Medulla oblongata (tissue), 1 donor: Measurements from ENCODE around the gene TSPAN6.

Experiments
- DNase-seq: peaks from one replicate; pipeline ENCODE4 v3.0.0-alpha.2; 2015; ENCODE audit errors: extremely low spot score

Gene TSPAN6, protein sequence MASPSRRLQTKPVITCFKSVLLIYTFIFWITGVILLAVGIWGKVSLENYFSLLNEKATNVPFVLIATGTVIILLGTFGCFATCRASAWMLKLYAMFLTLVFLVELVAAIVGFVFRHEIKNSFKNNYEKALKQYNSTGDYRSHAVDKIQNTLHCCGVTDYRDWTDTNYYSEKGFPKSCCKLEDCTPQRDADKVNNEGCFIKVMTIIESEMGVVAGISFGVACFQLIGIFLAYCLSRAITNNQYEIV

DNA sequence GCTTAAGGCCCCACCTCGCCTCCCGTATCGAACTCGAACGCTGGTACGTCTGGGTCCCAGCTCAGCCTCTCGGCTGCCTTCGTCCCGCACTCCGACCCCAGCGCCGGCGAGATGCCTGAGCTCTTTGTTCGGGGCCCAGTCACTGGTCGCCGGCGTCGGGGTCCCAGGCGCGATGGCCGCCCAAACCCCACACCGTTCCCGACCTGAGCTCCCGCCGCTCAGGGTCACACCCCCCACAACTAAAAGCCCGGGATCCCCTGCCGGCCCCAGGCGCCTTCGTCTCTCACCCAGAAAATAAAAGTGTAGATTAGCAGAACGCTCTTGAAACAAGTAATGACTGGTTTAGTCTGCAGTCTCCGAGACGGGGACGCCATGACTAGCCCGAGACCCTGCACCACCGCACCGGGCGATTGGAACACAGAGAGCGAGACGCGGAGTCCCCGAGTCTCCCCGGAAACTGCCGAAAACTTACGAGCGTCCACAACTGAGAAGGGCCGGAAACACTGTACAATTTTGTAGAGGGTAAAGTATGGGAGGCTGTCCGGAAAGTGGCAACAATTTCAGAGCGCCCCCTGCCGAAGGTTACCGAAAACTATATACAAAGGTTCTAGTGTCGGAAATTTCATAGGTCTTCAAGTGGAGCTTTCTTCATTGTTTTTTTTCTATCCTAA lies at the start of gene TSPAN6:
TSS of gene TSPAN6 (minus strand) at position 486 of the 671 bp plus-strand sequence. CDS start at position 374, 112 bp downstream.
- peak; percentile 69 for DNase-seq

GRCh38 chrX:100685997-100686305 lies 49.3 kb upstream of the TSPAN6 start:
- DNase-seq: no peak

- DNase-seq: peak; percentile 83
Observed at GRCh38 chrX:100685284-100685996, 48.8 kb upstream of the TSPAN6 start.

DNA sequence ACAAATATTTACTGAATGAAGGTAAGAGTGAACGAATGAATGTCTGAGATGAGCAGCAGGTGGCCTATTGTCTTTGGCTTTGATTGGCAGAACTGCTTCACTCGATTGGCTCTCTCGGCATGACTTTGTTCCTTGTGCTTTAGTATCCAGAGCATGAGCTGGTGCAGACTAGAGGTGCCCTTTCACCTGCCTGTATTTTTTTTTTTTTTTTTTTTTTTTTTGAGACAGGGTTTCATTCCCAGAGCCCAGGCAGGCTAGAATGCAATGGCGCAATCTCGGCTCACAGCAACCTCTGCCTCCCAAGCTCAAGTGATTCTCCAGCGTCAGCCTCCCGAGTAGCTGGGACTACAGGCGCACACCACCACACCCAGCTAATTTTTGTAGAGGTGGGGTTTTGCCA lies 46.3 kb upstream of the TSPAN6 start:
- DNase-seq: no peak

GRCh38 chrX:100681599-100681998 lies 45.0 kb upstream of the TSPAN6 start:
- no peak for DNase-seq

DNA sequence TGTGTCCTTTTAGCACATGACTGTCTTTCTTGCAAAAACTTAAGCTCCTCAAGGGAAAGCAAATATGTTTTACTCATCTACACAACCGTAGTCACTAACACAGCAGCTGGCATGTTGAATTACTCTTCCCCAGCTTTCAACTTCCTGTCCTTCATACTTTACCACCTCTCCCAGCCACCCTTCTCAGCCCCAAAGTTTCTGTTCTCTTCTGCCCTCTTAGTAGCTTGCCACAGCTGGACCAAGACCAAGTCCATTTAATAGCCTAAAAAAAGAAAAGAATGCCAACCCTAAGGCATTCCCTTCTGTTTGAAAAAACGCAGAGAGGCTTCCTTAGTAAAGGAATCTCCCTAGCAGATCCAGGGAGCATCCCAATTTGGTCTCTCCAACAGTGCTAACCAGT lies 44.1 kb upstream of the TSPAN6 start:
- DNase-seq: peak; percentile 8

- DNase-seq: peak; percentile 5
Observed at GRCh38 chrX:100677611-100678181, 41.1 kb upstream of the TSPAN6 start.

DNA sequence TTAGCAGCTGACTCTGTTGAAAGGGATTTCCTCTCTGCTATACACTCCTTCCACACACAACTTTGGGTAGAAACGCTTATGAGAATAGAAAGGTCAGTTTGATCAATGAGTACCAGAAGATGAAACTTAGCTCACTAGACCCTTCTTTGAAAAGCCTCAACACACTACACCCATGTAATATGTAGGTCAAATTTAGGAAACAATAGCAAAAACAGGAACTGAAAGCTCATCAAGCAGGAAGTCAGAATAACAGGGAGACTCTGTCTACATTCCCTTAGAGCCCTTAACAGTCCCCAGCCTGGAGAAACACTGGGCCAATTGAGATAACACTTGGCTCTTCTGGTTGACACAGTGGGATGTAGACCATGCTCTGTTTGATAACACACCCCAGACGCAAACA lies 38.1 kb upstream of the TSPAN6 start:
- DNase-seq: peak; percentile 3

GRCh38 chrX:100673397-100673953 lies 36.9 kb upstream of the TSPAN6 start:
- DNase-seq: no peak

- DNase-seq: no peak
Observed at GRCh38 chrX:100672966-100673365, 36.4 kb upstream of the TSPAN6 start.

- DNase-seq: no peak
Observed at GRCh38 chrX:100663642-100664041, 27.0 kb upstream of the TSPAN6 start.

- no peak for DNase-seq
Observed at GRCh38 chrX:100662796-100663195, 26.2 kb upstream of the TSPAN6 start.

- no peak for DNase-seq
Observed at GRCh38 chrX:100662170-100662569, 25.6 kb upstream of the TSPAN6 start.

DNA sequence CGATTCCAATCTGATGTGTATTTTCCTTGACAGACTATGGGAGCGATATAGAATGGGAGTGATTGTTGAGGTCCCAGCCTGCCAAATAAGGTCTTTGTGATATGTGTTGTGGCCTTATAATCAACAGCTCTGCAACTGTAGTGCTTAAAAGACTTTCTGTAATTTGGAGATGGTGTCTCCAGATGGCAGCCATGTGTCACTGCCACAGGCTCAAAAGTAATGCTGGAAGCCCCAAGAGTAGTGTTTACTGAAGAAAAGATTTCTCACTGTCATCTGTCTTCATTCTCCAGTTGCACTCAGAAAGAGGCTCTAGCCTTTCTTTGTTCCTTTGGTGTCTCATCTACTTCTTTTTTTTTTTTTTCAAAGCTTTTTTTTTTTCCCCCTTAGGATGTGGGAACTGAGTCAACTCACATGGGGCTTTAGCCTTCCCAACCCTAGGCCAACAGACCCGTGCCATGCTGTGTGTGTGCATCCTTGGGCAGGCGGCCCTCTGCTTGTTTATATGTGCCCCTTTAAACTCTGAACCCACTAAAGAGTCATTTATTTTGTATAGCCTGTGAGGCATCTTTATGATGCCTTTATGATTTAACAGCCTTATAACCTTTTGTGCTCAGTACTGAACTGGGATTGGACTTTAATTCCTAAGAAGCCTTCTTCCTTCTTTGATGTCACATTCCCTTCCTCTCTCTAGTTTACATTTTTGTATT lies 23.0 kb upstream of the TSPAN6 start:
- DNase-seq: no peak

DNA sequence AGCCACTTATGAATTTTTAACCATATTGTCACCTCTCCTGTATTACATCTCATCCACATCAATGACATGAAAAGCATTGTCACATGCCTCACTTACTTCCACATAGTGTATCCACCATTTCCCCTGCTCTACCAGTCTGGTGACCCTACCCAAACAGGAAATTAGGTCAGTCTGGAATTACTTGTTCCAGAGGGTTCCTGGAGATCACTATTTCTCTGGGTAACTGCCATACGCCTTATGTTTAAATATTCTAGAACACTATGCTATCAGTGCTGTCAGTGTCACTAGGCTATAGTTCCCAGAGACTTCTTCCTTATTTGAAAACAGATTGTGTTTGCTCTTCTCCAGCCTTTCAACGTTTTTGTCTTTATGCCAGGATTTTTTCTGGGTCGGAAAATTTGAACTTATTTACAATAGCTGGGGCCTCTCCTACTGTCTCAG lies 22.4 kb upstream of the TSPAN6 start:
- DNase-seq: no peak

GRCh38 chrX:100654261-100654660 lies 17.7 kb upstream of the TSPAN6 start:
- DNase-seq: no peak

DNA sequence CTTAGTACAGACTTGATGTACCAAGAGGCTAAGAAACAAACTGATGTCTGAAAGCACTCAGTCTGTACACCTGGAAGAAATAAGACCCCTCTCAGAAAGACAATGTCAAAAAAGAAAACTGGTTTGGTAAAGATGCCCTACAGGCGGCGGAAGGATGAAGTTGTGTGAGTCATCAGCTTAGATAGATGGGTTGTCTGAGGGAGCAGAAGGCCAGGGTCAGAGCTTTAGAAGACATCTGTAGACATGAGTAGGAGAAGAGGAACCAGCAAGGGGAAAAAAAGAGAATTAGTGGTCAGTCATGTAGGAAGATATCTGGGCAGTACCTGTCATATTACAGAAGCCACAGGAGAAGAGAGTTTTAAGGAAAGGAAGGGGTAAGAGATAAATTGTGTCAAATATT lies 15.7 kb upstream of the TSPAN6 start:
- DNase-seq: no peak

DNA sequence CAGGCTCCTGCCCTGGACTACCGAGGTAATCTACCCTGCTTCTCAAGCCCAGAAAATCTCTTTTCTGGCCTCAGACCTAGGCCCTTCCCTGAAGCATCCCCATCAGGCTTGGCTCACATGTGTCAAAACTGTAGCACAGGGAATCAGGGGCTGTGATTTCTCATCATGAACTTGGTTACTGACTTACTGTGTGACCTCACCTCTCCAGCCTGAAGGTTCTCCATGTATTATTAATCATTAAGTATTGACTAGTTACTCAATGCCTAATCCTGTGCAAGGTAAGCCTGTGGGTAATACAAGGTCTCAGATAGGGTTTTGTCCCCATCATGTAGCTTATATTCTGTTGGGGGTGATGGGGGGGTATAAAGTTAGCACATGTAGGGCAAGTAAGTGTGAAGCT lies 14.2 kb upstream of the TSPAN6 start:
- no peak for DNase-seq

GRCh38 chrX:100649550-100650356 lies 13.1 kb upstream of the TSPAN6 start:
- DNase-seq: peak; percentile 29

- DNase-seq: no peak
Observed at GRCh38 chrX:100648458-100649417, 12.1 kb upstream of the TSPAN6 start.
